Measurements from ENCODE around the gene MOBP.

DNA sequence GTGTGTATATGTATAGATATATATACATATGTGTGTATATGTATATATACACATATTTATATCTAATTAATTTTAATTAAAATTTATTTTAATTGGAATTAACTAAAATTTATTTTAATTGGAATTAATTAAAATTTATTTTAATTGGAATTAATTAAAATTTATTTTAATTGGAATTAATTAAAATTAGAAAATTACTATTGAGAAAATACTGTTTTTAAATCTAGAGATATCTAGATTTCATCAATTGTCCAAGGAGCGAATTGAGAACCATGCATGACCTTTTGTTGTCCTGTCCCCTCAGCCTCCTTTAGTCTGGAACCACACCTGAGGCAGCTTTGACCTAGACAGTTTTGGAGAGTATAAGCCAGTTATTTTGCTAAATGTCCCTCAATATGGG, 1.8 kb downstream of the MOBP start:
- TF ChIP-seq, protein P1, sequence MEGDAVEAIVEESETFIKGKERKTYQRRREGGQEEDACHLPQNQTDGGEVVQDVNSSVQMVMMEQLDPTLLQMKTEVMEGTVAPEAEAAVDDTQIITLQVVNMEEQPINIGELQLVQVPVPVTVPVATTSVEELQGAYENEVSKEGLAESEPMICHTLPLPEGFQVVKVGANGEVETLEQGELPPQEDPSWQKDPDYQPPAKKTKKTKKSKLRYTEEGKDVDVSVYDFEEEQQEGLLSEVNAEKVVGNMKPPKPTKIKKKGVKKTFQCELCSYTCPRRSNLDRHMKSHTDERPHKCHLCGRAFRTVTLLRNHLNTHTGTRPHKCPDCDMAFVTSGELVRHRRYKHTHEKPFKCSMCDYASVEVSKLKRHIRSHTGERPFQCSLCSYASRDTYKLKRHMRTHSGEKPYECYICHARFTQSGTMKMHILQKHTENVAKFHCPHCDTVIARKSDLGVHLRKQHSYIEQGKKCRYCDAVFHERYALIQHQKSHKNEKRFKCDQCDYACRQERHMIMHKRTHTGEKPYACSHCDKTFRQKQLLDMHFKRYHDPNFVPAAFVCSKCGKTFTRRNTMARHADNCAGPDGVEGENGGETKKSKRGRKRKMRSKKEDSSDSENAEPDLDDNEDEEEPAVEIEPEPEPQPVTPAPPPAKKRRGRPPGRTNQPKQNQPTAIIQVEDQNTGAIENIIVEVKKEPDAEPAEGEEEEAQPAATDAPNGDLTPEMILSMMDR (optimal IDR thresholded peaks at IDR 0.05 in 1 of 3, IDR thresholded peaks at IDR 0.05 in 1 of 3, conservative IDR thresholded peaks at IDR 0.05 in 1 of 3; ENCODE audit: extremely low read depth in 1 of 3, insufficient read depth in 2 of 3, low read length in 3 of 3), result no peak
- TF ChIP-seq EZH2 (IDR thresholded peaks at IDR 0.05; ENCODE audit: low read length), result no peak
